NCI-H128 (cell line): ENCODE measurements around the gene RPA3.
"Not testable (repeated sequence)": the region's sequence is repeated elsewhere in the genome, so short reads cannot be mapped to it uniquely, and the experiment has no call there.

Experiments
- DNase-seq: peaks from one replicate; lab custom pipeline; 2025; ENCODE audit not compliant: unreplicated experiment; lab: John Stamatoyannopoulos, UW

RPA3 gene

DNA sequence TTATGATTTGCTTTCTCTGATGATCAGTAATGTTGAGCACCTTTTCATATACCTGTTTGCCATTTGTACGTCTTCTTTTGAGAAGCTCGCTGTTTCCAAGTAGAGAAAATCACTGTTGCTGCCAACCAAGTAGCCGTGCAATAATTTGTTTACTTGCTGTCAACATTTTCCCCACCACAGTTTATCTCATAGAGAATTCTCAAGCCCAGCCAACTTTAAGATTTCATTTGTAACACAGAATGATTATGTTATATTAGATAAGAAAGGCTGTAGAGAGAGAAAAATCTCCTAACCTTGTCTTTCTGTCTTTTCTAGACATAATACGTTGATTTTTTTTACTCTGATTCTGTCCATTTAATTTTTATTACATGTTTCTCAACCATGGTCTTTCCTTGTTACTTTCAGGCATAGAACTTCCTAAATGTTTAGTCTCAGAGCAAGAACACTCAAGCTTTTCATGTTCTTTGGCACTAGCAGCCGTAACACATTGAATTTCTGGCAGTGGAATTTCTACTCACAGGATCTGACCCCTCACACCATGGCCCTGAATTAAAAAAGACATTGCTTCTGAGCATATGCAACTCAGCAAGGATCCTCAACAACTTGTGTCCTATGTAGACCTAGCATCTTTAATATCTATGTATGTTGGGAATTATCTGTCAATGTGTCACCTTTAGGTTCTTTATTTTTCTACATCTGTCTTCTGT lies 23.1 kb downstream of the RPA3 start:
- no peak for DNase-seq

DNA sequence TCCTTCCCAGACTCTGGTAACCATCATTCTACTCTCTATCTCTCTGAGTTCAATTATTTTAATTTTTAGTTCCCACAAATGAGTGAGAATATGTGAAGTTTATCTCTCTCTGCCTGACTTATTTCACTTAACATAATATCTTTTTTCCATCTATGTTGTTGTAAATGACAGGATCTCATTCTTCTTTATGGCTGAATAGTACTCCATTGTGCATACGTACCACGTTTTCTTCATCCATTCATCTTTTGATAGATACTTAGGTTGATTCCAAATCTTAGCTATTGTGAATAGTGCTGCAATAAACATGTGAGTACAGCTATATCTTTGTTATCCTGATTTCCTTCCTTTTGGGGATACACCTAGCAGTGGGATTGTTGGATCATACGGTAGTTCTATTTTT lies 23.9 kb downstream of the RPA3 start:
- DNase-seq: no peak

DNA sequence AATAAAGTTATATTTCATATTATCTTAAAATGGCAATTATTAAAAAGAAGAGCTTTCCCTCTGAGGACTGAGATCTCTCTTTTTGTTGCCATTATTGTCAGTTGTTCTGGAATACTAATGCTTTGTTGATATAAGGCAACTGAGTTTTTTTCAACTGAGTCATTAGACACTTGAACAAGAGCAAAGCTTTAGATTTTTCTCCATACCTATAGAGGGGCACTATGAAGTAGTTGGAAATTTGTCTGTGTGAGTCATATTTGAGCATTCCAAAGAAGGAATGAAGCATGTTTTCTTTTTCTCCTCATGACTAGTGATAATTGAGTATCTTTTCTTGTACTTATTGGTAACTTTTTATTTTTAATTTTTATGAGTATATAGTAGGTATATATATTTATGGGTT lies 24.5 kb downstream of the RPA3 start:
- DNase-seq: no peak

DNA sequence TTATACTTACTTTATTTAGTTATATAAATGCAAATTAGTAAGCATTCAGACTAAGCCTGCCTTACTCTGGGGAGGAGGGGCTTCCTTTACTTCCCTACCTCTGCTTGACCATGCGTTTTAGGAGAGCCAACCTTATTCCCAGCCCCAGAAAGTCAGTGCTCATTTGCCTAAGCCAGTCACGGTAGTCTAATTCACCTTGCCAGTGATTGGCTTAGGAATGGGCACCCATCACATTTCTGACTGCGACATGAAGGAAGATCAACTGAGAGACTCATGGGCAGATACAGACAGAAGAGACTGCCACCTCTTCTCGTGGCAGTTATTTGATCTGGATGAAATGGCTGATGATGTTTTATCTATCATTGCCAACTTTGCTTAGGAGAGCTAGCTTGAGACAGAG lies 29.5 kb downstream of the RPA3 start:
- DNase-seq: no peak

DNA sequence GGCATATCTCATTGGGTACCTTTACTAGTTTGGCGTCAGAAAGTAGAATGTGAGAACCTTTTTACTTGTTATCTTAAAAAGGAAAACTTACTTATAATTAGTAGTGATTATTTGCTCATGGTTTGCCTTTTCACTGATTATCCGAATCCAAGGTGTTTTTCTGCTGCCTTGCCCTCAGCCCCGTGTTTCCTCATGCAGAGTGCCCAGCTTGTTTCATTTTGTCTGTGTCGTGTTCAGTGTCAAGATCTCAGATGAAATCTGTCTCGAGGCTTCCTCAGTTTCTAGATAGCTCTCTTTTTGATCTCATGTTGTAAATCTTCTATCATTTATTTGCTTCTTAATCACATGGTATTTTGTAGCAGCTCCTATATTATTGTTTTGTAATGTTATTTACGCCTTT lies 30.1 kb downstream of the RPA3 start:
- no peak for DNase-seq

DNA sequence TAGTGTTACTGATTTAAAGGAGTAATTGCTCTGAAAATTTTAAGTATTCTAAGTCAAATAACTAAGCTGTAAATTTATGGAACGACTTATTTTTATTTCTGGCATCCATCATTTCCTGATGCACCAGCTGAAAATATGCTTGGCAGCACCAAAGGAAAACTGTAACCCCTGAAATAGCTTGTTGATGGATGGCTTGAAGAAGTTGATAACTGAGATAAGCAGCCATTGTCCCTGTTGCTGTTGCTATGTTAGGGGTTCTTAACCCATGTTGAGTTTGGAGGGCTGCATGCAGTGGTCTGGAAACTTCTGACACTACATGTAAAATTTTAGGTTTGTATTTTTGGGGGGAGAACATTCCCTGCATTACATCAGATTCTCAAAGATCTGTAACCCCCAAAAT lies 30.6 kb downstream of the RPA3 start:
- no peak for DNase-seq

DNA sequence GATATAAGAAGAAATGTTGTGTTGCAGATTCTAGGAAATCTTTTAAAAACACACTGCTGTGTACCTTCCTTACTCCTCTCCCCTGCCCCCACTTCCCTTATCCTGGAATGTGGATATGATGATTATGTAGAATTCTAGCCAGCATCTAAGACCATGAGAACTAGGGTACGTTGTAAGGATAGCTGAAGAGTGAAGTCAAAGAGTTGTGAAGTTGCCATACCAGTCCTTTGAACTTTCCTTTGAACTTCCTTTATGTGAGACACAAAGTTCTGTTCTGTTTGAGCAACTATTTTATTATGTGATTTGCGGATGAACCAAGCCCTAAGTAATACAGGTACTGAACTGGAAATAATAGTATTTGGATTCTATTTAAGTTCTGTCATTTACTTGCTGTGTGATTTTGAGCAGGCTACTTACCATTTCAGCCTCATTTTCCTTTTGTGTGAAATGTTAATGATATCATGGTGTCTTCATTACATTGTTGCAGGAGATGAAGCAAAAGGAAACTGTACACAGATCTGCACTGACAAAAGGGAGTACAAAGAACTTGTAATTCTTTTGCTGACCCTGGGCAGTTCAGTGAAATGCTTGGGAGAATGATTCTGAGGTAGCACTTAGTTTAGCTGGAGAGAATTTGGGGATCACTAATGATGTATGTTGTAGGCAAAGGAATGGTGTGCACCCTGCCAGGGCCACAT lies 31.4 kb downstream of the RPA3 start:
- no peak for DNase-seq

DNA sequence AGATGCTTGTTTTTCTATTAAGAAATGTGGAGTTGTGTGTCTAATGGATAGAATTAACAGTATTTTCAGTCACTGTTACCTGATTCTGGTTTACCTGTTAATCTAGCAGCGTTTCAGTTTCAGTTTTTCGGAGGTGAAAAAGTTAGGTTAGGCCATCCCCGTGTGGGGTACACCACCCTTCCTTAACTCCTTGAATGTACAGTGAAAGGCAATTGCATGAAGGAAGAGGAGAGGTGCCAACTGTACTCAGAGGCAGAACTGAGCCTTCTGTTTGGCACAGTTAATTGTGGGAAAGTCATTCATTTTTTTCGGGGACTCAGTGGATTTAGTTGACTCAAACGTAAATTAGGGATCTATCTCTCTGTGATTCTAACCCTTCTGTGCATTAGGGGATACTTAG lies 35.5 kb downstream of the RPA3 start:
- no peak for DNase-seq

DNA sequence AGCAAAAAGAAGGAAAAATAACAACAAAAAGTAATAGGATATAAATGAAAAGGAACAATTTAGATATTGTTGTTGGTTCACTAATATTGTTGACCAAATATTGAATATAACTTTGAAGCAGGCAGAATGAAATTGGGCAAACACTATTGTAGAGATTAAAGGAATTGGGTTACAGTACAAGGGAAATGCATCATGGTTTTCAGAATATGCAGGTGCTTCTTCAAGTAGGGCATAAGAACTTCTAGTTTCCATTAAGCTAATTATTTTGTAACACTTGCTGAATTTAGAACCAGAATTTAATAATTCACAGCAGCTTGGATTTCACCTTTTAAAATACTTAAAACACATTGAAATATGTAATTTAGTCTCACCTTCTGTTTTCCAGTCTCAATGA lies 36.5 kb downstream of the RPA3 start:
- peak; percentile 22 for DNase-seq

DNA sequence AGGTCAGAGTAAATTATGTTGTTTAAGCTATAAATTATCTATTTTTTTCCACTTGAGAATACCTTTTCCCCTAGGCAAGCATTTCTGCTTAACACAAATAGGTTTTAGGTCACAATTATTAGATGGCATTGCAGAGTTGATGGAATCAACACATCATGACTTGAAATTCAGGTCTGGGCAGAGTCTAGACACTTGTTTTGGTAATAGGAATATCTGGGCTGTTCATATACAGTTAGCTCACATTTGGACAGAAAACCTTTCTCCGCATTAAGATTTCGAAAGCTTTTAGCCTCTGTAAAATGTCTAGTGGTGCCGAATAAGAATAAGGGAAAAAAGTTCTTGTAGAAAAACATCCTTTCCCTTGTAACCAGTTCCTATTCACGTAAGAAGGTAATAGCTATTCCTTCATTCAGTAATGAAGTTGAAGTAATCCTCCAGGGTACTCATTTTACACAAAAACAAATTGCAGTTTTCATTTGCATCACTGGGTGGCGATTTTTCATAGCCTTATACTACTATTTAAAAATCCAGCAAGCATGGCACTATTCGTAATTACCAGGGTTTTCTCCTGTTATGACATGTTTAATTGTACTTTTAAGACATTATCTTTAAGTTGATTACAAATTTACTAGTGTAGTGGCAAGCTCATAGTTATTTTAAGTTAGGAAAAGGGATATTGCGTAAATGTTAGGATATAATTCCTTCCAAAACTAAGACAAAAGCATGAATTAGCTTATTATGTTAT lies 37.0 kb downstream of the RPA3 start:
- DNase-seq: peak; percentile 84

DNA sequence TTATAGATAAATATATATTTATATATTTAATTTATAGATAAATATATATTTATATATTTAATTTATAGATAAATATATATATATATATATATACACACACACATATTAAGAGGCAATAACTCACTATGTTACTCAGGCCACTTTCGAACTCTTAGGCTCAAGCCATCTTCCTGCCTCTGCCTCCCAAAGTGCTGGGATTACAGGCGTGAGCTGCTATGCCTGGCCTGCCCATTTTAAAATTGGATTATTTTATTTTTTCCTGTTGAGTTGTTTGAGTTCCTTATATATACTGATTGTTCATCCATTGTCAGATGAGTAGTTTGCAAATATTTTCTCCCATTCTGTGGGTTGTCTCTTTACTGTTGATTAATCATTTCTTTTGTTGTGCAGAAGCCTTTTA lies 38.8 kb downstream of the RPA3 start:
- not testable (repeated sequence) for DNase-seq

DNA sequence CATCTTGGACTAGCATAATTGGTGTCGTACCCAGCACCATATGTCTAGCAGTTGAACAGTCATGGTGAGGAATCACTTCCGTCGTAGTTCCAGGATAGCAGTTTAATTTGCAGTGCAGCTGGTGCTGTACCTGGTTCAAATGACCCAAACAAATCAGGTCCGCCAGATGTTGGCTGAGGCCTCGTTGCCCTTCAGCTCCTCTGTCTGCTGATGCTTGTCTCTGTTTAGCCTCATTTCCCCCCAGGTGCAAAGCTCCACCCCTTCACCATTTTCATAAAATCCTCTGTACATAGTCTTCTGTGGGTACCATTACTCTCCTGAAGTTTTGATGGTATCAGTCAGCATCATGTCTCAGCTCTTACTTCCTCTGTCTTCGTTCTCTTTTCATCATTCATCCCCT lies 42.7 kb downstream of the RPA3 start:
- no peak for DNase-seq

DNA sequence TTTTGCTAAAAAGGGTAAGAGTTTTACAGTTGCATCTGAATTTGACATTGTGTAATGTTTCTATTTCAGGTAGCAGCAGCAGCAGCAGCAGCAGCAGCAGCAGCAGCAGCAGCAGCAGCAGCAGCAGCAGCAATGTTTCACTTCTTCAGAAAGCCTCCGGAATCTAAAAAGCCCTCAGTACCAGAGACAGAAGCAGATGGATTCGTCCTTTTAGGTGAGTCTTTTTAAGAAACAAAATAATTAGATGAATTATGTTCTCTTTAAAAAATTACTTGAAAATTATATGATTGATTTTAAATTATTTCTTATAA lies 45.2 kb downstream of the RPA3 start:
- DNase-seq: no peak

DNA sequence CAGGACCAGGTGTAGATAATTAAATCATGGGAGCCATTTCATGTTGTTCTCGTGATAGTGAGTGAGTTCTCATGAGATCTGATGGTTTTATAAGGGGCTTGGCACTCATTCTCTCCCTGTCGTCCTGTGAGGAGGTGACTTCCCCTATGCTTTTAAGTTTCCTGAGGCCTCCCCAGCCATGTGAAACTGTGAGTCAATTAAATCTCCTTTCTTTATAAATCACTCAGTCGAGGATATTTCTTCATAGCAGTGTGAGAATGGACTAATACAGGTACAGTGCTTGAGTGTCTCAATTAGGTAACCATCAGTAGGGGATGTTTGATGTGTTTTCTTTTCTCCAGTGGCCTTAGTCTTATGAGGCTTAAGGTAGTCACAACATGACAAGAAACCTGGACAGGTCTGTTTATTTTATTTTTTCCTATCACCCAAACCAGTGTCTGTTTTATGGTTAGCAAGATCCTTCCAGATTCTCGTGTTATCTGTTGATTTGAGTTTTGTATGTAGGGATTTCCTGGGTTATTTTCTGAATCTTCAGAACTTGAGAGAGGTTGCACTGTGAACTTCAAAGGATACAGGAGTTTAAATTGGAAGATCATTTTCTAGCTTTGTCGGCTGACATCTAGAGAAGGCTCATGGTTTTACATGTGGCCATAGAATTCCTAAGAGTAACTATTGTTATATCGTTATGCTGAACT lies 45.7 kb downstream of the RPA3 start:
- no peak for DNase-seq

DNA sequence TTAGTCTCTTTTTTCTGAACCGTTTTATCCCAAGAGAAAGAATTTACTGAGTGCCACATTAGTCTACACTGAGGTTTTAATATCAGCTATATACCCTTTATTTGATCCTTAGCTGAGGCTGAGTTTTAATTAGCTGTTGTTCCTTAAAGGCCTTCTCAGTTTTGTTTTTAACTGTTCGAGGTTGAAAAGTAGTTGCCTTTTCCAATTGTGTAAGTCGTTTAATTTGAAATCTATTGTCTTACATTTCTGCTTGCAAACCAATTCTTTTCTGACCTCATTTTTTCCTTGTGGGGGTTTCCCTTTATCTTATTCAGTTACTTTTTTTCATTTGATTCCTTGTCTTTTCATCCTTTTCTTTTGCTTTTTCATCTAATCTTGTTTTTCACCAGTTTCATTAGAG lies 47.0 kb downstream of the RPA3 start:
- no peak for DNase-seq

DNA sequence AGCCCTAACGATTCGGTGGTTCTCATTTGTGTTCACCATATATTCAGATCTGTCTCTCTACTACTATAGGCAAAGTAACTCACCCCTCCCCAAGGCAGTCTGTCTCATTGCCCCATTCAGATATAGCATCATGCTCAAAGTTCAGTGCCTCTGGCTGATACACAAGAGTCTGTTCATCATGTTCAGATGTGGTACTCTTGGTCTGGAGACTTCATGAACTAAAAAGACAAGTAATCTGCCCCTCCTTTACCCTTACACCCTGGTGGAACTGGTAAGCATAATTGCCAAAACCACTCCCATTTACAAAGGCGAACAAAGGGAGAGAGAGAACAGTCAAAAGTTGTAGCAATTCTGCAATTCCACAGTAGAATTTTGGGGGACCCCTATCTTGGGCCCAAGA lies 47.9 kb downstream of the RPA3 start:
- DNase-seq: no peak

DNA sequence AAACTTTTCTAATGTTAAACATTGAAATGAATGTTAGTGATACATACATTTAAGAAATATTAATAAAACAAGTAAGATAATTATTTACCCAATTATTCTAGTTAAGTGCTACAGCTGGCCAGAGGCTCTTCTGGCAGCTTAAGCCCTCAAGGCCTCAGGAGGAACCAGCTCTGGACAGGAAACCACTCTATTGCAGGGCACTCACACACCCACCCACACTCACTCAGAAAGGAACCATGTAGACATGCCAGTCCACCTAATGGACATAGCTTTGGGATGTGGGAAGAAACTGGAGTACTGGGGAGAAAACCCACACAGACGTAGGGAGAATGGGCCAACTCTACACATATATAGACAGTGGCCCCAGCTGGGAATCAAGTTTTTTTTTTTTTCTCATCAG lies 49.7 kb downstream of the RPA3 start:
- DNase-seq: no peak

DNA sequence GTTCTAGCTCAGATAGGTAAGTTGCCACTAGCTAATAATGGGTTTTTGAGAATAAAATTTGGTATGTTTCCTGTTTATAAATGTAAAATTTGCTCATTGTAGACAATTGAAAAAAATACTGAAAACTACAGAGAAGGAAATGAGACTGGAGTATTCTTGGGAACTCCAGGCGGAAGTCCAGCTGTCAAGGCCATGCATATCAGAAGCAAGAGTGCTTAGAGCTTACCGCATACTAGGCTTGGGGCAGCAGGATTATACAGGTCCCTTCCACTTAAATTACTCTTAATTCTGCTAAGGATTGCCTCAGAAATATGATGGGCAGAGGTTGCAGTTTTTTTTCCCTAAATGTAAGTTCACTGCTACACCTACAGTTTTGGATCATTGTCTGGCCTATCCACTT lies 51.2 kb downstream of the RPA3 start:
- DNase-seq: no peak

DNA sequence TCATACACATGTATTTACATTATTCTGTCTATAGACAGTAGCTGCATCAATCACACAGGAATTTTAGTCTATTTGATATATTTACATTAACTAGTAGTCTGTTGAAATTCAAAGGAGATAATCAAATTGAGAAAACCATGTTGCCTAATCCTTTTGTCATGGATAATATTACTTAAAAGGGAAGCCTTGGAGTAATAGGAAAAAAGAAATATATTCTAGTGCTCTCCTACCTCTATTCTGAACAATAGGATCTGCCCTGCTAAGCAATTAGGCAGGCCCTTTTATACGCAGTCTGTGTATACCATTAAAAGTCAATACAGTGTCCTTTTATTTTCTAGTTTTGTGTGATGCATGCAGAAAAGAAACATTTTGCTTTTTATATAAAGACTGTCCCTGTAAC lies 53.4 kb downstream of the RPA3 start:
- no peak for DNase-seq

DNA sequence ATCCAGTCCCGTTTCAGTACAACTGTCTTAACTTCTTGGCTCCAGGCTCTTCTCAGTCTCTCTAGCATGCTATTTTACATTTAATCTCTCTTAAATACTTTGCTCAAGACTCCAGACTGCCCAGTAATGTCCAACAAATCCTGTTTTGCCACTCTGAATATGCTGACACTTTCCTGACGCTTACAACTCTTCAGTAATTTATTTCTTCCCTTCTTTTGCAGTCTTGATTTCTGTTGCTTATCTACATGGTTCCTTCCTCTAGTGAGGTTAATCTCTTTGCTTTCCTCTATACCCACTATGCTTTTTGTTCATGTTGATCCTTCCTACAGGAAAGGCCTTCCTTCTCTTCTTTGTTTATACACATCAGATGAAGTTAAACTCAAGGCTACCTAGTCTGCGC lies 54.1 kb downstream of the RPA3 start:
- DNase-seq: no peak

DNA sequence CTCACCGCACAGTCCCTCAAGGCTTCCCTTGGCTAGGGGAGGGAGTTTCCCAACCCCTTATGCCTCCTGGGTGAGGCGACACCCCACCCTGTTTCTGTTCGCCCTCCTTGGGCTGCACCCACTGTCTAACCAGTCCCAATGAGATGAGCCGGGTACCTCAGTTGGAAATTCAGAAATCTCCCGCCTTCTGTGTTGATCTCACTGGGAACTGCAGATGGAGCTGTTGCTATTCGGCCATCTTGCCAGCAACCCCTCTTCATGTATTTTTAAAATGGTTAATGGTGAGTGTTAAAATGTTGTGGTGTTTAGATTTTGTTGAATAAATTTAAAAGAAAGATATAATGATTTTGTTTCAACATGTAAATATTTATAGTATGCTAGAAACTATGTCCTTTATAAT lies 55.9 kb downstream of the RPA3 start:
- DNase-seq: no peak

DNA sequence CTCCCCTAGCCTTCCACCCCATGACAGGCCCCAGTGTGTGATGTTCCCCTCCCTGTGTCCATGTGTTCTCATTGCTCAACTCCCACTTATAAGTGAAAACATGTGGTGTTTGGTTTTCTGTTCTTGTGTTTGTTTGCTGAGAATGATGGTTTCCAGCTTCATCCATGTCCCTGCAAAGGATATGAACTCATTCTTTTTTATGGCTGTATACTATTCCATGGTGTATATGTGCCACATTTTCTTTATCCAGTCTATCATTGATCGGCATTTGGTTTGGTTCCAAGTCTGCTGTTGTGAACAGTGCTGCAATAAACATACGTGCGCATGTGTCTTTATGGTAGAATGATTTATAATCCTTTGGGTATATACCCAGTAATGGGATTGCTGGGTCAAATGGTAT lies 61.9 kb downstream of the RPA3 start:
- not testable (repeated sequence) for DNase-seq
